GM12875 (cell line): ENCODE results near the gene ESR2.

Experiments used
- H3K4me3 ChIP-seq: one replicate; pipeline ENCODE4 v1.5.1; 2011; ENCODE audit warnings: low read depth, low read length, control low read depth
- CTCF ChIP-seq: IDR thresholded peaks from 2 replicates; pipeline ENCODE4 v1.5.1; 2011; ENCODE audit warnings: low read depth, mild to moderate bottlenecking, control low read depth, inconsistent platforms, low read length, moderate library complexity, borderline replicate concordance; ENCODE audit not compliant: insufficient read depth

Gene ESR2

GRCh38 chr14:64201296-64201695 lies 92.9 kb downstream of the ESR2 start:
- TF ChIP-seq CTCF: no peak

GRCh38 chr14:64200170-64200569 lies 94.0 kb downstream of the ESR2 start:
- TF ChIP-seq CTCF: no peak
- no peak overlapping the region for H3K4me3 ChIP-seq

More at GRCh38 chr14:64201296-64201695, 92.9 kb downstream of the ESR2 start:
- no peak overlapping the region for H3K4me3 ChIP-seq

- no peak for TF ChIP-seq CTCF
Measured at GRCh38 chr14:64198486-64198885, 95.7 kb downstream of the ESR2 start.

GRCh38 chr14:64197996-64198395 lies 96.2 kb downstream of the ESR2 start:
- no peak for TF ChIP-seq CTCF
- no peak overlapping the region for H3K4me3 ChIP-seq

More at GRCh38 chr14:64198486-64198885, 95.7 kb downstream of the ESR2 start:
- no peak overlapping the region for H3K4me3 ChIP-seq

- no peak for TF ChIP-seq CTCF
- H3K4me3 ChIP-seq: no peak overlapping the region
Measured at GRCh38 chr14:64196814-64197411, 97.3 kb downstream of the ESR2 start.

- H3K4me3 ChIP-seq: no peak overlapping the region
- TF ChIP-seq CTCF: no peak
Measured at GRCh38 chr14:64196056-64196455, 98.1 kb downstream of the ESR2 start.

GRCh38 chr14:64195199-64195598 lies 99.0 kb downstream of the ESR2 start:
- no peak for TF ChIP-seq CTCF

More at GRCh38 chr14:64195199-64195598, 99.0 kb downstream of the ESR2 start:
- H3K4me3 ChIP-seq: no peak overlapping the region
